ENCODE data around the gene GNAT1. TPM values are rescaled to one million over a fixed set of nuclear protein-coding genes. Genes with fewer than 3 reads are reported as not detected.

Gene GNAT1
- total RNA-seq, 1 experiment from 2014 or later, result not detected

GRCh38 chr3:50194128-50194902 lies 2.9 kb downstream of the GNAT1 start:
- DNase-seq (ENCODE audit: low spot score), result peak; percentile 41
- in situ Hi-C loops (cut with HindIII; ENCODE audit: low sequenced_read_pairs), result no loop called here

DNA sequence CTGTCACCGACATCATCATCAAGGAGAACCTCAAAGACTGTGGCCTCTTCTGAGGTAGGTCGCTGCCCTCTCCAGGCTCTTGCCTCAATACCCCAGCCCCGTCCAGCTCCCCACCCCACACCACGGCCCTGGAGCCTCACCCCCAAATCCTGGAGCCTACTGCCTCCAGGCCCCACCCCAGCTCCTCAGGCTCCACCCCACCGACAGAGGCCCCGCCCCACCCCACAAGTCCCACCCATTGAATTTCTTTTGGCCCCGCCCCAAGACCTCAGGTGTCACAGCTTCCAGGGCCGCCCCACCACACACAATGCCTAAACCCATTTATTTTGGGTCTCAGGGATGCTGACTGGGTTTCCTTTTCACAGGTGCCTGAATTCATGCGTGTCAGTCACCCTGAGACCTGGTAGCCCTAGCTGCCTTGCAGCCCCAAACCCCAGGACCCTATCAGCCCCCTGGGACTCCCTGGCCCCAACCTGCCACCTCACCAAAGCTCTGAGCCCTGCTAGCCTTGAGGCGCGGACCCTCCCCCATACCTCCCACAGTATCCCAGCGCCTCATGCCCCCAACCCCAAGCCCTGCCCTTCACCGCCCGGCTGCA lies 3.6 kb downstream of the GNAT1 start:
- in situ Hi-C loops (cut with HindIII; ENCODE audit: low sequenced_read_pairs), result no loop called here
- DNase-seq (ENCODE audit: low spot score), result no peak

GRCh38 chr3:50195501-50196252 lies 4.3 kb downstream of the GNAT1 start:
- in situ Hi-C loops (cut with HindIII; ENCODE audit: low sequenced_read_pairs), result no loop called here
- no peak for DNase-seq (ENCODE audit: low spot score)

DNA sequence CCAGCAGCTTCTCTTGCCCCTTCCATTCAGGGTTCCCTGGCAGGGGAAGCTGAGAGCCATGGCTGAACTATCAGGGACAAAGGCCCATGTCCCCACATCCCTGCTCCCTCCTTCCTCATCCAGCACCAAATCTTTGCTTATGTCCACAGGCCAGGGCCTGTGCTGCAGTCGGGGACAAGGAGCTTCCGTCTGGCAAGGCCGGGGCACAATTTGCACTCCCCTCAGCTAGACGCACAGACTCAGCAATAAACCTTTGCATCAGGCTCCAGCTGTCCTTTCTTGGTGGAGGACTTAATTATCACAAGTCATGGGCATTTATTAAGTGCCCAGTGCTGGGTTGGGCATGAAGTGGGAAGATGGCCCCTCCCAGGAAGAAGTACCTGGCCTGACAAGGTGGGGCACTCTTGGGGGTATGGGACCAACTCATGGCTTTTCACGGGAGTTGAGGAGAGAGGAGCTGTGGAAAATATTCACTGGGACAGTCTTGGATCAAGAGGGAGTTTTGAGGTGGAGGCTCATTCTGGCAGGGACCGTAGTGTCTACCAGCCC lies 4.9 kb downstream of the GNAT1 start:
- DNase-seq (ENCODE audit: low spot score), result no peak
- in situ Hi-C loops (cut with HindIII; ENCODE audit: low sequenced_read_pairs), result no loop called here

GRCh38 chr3:50201573-50202315 lies 10.3 kb downstream of the GNAT1 start:
- in situ Hi-C loops (cut with HindIII; ENCODE audit: low sequenced_read_pairs), result no loop called here
- DNase-seq (ENCODE audit: low spot score), result no peak

GRCh38 chr3:50202353-50203112 lies 11.1 kb downstream of the GNAT1 start:
- DNase-seq (ENCODE audit: low spot score), result no peak
- in situ Hi-C loops (cut with HindIII; ENCODE audit: low sequenced_read_pairs), result no loop called here

GRCh38 chr3:50203113-50203808 lies 11.9 kb downstream of the GNAT1 start:
- in situ Hi-C loops (cut with HindIII; ENCODE audit: low sequenced_read_pairs), result no loop called here
- DNase-seq (ENCODE audit: low spot score), result no peak

DNA sequence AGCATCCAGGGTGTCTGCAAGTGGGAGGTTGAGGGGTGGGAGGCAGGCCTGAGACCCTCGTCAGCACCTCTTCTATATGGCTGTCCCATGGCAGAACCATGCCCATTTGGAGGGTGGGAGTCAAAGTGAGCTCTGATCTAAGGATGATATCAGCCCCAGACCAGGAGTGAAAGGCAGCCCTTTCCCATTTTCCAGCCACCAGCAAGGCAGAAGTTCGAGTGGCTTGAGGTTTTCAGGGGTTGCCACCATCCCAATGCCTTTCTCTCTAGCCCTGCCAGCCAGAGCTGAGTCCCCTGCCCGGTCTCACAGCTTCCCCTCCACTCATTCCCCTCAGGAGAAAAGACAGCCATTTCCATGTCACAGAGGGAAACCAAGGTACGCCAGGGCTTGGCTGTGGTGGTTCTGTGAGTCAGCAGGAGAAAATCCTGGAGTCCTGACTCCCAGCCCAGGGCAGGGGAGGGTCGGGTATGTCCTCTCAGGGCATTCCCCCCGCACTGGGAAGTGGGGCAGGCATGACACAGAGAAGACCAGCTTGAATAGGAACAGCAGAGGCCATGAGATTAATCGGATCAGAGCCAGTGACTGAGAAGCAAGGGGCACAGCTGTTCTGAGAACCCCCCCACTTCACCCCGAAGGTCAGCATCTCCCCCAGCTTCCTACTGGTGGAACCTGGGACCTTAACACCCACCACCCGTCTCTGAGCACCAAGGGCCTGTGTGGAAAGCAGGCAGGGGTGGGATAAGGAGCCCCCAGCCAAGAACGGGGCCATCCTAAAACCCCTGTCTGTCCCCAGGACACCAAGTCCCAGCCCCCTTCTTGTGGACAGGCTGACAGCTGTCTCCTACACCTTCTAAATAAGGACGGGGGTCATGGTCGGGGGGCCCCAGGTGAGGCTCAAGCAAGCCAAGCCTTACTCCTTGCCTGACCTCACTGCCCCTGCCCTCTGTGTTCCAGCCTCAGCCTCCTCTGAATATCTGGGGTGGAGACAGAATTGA lies 12.7 kb downstream of the GNAT1 start:
- in situ Hi-C loops (cut with HindIII; ENCODE audit: low sequenced_read_pairs), result no loop called here
- no peak for DNase-seq (ENCODE audit: low spot score)

DNA sequence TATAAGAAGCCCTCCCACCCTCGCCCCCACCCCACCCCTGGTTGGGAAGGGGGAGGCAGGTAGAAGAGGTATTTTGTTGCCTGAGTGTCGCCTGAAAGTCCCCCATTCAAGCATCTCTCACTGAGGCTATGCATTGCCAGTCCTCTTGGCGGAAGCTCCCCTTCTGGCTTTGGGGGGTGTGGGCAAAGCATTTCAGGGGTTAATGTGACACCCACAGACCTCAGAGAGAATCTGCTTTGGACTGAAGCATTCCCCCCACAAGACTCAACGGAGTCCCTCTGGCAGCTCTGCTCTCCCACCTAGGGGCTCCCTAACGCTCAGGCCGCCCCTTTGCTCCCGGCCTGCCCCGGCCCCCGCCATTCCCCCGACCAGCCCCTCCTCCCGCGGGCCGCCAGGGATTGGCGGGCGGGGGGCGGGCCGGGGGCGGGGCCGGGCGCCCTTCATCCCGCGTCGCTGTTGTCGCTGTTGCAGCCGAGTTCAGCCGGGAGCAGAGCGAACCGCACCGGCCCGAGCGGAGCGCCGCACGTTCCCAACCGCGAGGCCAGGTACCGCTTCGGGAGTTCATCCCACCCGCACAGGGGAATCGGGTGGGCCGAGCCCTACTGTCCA lies 13.5 kb downstream of the GNAT1 start, which contains the start of gene SLC38A3:
TSS of gene SLC38A3 (plus strand) at position 468 of the 609 bp plus-strand sequence. CDS start 8,929 bp downstream, outside the sequence.
- in situ Hi-C loops (cut with HindIII; ENCODE audit: low sequenced_read_pairs), result no loop called here
- no peak for DNase-seq (ENCODE audit: low spot score)

GRCh38 chr3:50205413-50206276 lies 14.2 kb downstream of the GNAT1 start:
- in situ Hi-C loops (cut with HindIII; ENCODE audit: low sequenced_read_pairs), result no loop called here

DNA sequence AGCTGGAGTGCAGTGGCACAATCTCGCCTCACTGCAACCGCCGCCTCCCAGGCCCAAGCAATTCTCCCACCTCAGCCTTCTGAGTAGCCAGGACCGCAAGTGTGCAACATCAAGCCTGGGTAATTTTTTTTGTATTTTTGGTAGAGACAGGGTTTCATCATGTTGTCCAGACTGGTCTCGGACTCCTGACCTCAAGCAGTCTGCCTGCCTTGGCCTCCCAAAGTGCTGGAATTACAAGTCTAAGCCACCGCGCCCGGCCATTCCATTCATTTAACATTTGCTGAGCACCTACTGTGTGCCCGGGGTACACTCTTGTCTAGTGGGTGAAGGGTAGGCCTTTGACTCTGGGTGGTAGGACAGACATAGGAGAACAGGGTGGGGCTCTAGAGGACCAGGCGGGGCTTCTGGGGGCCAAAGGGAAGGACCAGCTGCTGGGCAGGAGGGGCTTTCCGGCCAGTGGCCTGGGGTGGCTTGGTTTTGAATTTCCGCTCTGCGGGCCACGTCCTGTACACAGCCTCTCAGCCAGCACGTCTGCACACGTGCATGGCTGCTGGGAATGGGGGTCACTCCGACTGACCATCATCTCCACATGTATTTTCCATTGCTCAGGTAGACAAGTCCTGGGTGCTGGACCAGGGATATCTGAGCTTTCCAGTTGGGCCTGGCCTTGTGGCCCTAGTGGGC lies 16.1 kb downstream of the GNAT1 start:
- no peak for DNase-seq (ENCODE audit: low spot score)
- in situ Hi-C loops (cut with HindIII; ENCODE audit: low sequenced_read_pairs), result no loop called here

More at GRCh38 chr3:50205413-50206276, 14.2 kb downstream of the GNAT1 start:
- DNase-seq (ENCODE audit: low spot score), result no peak

DNA sequence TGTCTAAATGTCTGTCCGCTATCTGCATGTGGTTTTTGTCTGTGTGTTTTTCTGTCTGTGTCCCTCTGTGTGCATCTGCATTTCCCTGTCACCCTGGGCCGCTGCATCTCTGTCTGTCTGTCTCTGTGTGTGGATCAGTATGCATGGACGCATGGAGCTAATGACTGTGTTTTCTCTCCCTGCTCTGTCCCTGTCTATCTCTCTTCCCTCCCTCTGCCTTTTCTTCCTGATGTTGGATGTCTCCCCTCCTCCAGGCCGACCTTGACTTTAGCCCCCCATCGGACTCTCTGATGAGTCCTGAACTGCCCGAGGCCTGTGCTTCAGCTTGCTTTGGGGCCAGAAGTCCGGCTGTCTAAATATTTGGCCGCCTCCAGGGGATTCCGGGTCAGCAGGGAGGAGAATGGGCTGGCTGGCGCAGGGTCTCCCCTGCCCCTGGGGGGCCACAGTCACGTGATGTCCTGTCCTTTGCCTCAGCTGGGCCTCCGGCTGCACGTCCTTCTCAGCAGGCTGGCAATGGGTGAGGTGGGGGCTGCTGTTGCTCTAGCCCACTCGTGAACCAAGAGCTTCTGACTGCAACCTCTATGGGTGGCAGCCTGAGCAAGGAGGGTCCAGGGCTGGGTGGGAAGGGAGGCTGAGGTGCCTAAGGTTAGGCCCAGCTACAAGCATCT lies 17.4 kb downstream of the GNAT1 start:
- DNase-seq (ENCODE audit: low spot score), result no peak

GRCh38 chr3:50210176-50210509 lies 18.7 kb downstream of the GNAT1 start:
- in situ Hi-C loops (cut with HindIII; ENCODE audit: low sequenced_read_pairs), result no loop called here
- DNase-seq (ENCODE audit: low spot score), result no peak

More for the DNA sequence above, 17.4 kb downstream of the GNAT1 start:
- in situ Hi-C loops (cut with HindIII; ENCODE audit: low sequenced_read_pairs), result no loop called here

DNA sequence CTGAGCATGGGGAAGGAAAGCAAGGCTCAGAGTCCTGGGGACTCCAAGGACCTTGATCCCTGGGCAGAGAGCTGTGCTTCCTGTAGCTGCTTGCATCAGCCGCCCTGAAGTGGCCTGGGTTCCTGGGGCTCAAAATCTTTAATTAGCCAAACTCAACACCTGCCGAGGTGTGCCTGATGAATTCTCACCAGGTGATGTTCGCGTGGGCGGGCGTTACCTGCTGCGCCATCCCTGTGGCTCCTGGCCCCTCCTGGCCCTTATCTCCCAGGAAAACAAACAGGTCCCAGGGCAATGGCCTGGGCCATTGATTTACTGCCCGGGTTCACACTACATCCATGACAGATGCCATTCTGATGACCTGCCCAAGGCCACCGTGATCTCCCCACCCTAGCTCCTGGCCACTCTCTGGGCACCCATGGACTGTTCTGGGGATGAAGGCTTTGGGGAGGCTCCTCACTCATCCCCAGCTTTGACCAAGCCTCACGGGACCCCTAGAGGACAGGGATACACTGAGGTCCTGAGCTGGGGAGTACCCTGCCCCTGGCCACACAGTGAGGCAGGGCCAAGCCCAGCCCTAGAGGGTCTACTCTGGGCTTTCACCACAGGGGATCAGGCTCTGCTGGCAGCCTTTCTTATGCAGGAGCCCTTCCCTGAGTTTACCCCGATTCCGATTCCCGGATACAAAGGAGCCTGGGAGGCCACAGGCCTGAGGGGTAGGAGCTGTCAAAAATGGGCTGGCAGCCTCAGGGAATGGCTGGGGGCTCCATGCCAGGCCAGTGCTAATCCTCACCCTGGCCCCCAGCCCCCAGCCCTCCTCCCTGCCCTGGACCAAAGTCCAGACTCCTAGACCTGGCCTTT lies 19.3 kb downstream of the GNAT1 start:
- no peak for DNase-seq (ENCODE audit: low spot score)
- in situ Hi-C loops (cut with HindIII; ENCODE audit: low sequenced_read_pairs), result no loop called here
